MM.1S (cell line): ENCODE results near the gene SPOCD1.

ENCODE experiments used
- CTCF ChIP-seq: fragments of 300-600 bp; sonication (generic); IDR thresholded peaks from 2 replicates; pipeline ENCODE4 v1.5.1; 2016; ENCODE audit warnings: antibody characterized with exemption, low read length, mixed read lengths
- EZH2 ChIP-seq: fragments of 300-600 bp; sonication (generic); optimal IDR thresholded peaks from 2 replicates; pipeline ENCODE3; 2017; ENCODE audit warnings: low read depth, mild to moderate bottlenecking, antibody characterized with exemption, low read length, mixed read lengths

GRCh38 chr1:31859719-31860118 lies 43.9 kb upstream of the SPOCD1 start:
- TF ChIP-seq CTCF (no peak), EZH2 (no peak)
